ENCODE results near the gene PMEL.
A peak's percentile ranks its signal among the peaks of the same experiment; 100 is the strongest.
"Not testable (repeated sequence)": the region's sequence is repeated elsewhere in the genome, so short reads cannot be mapped to it uniquely, and the experiment has no call there.

Gene PMEL

GRCh38 chr12:55983232-55983842 is 17.5 kb upstream of the PMEL start:
- DNase-seq (ENCODE audit: low read depth in 1 of 2, low spot score in 1 of 2) = no peak

- no peak for DNase-seq (ENCODE audit: low read depth in 1 of 2, low spot score in 1 of 2)
Measured at GRCh38 chr12:55982319-55982936, 16.6 kb upstream of the PMEL start.

DNA sequence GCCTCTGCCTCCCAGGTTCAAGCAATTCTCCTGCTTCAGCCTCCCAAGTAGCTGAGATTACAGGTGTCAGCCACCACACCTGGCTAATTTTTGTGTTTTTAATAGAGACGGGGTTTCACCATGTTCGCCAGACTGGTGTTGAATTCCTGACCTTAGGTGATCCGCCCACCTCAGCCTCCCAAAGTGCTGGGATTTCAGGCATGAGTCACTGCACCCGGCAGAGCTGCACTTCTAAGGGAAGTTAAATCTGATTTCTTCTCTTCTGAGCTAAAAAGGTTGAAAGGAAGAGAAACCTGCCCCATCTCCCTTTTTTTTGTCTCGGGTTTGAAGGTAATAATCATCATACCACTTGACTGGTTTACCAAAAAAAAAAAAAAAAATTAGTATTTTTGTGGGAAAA is 16.0 kb upstream of the PMEL start:
- not testable (repeated sequence) for DNase-seq (ENCODE audit: low read depth in 1 of 2, low spot score in 1 of 2)

- no peak for DNase-seq (ENCODE audit: low read depth in 1 of 2, low spot score in 1 of 2)
Measured at GRCh38 chr12:55979069-55979468, 13.2 kb upstream of the PMEL start.

DNA sequence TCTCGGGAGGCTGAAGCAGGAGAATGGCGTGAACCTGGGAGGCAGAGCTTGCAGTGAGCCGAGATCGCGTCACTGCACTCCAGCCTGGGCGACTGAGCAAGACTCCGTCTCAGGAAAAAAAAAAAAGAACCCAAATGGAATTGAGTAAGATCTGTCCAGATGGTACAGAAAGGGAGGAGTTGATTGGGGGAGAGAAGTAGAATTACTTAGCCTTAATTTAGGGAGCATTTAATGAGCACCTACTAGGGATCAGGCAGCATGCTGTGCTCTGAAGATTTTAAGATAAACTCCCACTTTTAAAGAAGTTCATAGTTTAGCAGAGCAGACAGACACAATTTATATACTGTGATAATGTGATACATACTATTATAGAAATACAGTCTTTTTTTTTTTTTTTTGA is 12.6 kb upstream of the PMEL start:
- no peak for DNase-seq (ENCODE audit: low read depth in 1 of 2, low spot score in 1 of 2)

DNA sequence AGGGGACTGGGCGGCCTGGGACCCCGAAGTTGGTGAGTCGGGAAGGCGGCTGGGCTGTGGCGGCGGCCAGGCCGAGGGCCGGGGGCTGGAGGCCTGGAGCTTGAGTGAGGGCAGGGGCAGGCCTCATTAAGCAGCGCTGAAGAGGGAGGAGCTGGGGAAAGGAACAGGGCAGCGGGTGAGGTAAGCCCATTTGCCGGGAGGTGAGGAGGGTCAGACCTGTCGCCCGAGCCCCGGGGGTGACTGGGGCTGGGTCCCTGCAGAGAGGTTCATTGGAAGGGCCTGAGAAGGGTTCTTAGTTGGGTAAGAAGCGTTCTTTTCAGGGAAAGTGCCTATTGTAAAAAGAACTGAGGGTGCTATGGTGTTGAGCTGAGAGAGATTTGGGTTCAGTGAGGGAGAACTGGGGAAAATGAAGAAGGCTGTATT is 8.5 kb upstream of the PMEL start:
- DNase-seq (ENCODE audit: low read depth in 1 of 2, low spot score in 1 of 2) = no peak

DNA sequence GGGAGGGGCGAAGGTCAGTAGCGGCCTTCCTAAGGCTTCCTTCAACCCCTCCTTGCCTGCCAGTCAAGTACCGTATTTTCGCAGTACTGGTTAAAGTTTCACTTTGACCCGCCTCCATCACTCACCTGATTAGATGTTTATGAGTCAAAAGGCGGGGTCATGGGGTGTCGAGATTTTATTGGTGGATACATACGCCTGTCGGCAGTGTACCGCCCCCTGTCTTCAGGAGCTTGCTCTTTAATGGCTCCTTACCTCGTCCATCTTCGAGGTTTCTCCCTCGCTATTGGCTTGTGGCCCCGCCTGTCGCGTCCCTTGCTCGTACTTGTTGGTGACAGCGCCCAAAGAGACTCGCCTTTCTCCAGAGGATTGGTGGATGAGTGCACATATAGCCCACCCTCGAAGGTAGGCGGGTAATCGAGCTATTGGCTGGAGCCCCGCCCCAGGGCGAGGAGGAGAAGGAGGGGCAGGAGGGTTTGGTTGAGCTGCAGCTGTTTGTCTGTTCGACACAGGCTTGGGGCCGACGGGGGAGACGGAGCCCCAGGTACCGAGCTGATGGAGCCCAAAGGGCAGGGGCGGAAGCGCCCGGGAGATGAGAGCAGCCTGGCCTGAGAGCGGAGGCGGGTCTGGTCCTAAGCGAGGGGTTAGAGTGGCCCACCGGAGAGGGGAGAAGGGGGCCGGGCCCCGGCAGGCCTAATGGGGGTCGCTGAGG is 7.9 kb upstream of the PMEL start, which contains the start of gene RAB5B:
RAB5B (plus strand) TSS at position 480 of the 709 bp plus-strand sequence. CDS start 12,883 bp downstream, outside the sequence.
- peak; percentile 85 to 96 for DNase-seq (ENCODE audit: low read depth in 1 of 2, low spot score in 1 of 2)

- DNase-seq (ENCODE audit: low read depth in 1 of 2, low spot score in 1 of 2) = no peak
Measured at GRCh38 chr12:55972911-55973598, 7.2 kb upstream of the PMEL start.

DNA sequence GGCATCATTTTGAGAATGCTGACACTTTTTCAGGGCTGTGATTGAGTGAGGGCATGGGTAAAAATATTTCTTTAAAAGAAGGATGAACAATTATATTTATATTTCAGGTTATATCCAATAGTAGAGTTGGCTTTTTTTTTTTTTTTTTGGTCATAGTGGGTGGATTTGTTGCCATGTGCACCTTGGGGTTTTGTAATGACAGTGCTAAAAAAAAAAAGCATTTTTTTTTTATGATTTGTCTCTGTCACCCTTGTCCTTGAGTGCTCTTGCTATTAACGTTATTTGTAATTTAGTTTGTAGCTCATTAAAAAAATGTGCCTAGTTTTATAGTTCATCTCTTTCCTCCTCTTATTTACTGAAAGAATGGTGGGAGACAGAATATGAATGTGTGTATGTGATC is 6.6 kb upstream of the PMEL start:
- DNase-seq (ENCODE audit: low read depth in 1 of 2, low spot score in 1 of 2) = no peak

DNA sequence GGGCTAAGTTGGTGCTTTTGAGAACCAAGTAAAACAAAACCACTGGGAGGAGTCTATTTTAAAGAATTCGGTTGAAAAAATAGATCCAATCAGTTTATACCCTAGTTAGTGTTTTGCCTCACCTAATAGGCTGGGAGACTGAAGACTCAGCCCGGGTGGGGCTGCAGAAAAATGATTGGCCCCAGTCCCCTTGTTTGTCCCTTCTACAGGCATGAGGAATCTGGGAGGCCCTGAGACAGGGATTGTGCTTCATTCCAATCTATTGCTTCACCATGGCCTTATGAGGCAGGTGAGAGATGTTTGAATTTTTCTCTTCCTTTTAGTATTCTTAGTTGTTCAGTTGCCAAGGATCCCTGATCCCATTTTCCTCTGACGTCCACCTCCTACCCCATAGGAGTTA is 6.2 kb upstream of the PMEL start:
- DNase-seq (ENCODE audit: low read depth in 1 of 2, low spot score in 1 of 2) = no peak

DNA sequence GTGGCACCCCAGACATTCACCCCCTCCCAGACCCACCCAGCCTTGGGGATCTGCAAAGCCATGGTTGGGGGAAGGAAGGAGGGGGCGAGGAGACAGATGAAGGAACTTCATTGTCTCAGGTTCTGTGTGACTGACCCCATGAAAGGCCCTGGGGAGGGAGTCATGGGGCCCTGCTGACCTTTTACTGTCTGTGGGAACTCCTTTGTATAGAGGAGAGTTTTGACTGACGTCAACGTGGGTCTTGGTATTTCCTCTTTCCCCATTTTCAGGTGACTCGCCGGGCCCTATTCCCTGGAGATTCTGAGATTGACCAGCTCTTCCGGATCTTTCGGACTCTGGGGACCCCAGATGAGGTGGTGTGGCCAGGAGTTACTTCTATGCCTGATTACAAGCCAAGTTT is 4.9 kb upstream of the PMEL start:
- DNase-seq (ENCODE audit: low read depth in 1 of 2, low spot score in 1 of 2) = no peak

GRCh38 chr12:55969356-55969755 is 3.5 kb upstream of the PMEL start:
- no peak for DNase-seq (ENCODE audit: low read depth in 1 of 2, low spot score in 1 of 2)

DNA sequence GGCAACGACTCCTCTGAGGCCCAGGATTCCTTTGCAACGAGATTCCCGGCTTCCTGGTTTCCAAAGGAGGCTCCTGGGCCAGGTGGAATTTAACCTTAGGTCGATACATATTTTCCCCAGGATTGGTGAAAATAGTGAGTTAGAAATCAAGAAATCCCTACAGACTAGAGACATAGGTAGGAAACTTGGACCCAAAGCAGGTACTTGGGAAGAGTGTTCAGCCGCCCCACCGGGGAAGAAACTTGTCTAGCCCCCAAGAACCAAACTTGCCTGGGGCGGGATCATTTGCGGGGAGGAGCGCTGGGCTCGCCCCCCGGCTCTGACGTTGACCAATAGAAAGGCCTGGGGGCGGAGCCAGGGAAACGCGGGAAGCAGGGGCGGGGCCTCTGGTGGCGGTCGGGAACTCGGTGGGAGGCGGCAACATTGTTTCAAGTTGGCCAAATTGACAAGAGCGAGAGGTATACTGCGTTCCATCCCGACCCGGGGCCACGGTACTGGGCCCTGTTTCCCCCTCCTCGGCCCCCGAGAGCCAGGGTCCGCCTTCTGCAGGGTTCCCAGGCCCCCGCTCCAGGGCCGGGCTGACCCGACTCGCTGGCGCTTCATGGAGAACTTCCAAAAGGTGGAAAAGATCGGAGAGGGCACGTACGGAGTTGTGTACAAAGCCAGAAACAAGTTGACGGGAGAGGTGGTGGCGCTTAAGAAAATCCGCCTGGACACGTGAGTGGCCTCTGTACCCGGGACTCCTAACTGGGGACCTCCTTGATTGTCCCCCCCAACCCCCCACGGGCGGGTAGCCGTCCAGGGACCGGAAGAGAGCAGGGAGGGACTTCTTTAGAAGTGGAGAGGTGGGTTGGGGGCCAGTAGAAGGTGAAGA is 803 bp upstream of the PMEL start, which contains the start of gene CDK2:
CDK2 (plus strand) TSS at position 423 of the 874 bp plus-strand sequence; CDS start at position 602, 179 bp downstream.
- DNase-seq (ENCODE audit: low read depth in 1 of 2, low spot score in 1 of 2) = peak; percentile 72 to 86

GRCh38 chr12:55965240-55965639 is 602 bp downstream of the PMEL start:
- DNase-seq (ENCODE audit: low read depth in 1 of 2, low spot score in 1 of 2) = no peak

DNA sequence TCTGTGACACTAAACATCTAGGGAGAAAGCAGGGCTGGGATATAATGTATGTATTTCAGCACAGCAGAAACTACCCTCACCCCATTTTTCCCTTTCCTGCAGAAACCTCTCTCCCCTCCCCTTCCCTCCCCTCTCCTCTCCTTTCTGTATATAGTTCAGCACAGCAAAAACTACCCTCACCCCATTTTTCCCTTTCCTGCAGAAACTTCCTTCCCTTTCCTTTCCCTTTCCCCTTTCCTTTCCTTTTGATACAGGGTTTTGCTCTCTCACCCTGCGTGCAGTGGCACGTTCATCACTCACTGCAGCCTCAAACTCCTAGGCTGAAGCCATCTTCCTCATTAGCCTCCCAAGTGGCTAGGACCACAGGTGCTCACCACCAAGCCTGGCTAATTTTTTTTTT is 2.1 kb downstream of the PMEL start:
- DNase-seq (ENCODE audit: low read depth in 1 of 2, low spot score in 1 of 2) = no peak

- no peak for DNase-seq (ENCODE audit: low read depth in 1 of 2, low spot score in 1 of 2)
Measured at GRCh38 chr12:55957106-55957859, 8.6 kb downstream of the PMEL start.

GRCh38 chr12:55955800-55956508 is 9.9 kb downstream of the PMEL start:
- DNase-seq (ENCODE audit: low read depth in 1 of 2, low spot score in 1 of 2) = peak in 1 of 2 donors; percentile 35

DNA sequence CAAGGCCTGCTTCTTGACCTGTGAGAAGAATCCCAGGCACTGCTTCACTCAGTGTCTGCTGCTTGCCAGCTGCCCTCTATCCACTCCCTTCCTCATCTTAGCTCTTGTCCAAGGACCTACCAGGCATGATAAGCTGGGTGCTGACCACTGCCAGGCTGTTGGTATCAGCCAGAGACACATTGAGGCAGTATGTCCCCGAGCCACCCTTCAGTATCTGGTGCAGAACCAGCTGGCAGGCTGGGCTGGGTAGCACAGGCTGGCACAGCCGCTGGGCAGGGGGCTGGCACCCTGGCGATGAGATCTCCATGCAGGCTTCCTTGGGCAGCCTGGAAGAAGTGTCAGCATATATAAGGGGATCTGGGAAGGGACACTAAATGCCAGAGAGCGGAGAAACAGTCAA is 10.5 kb downstream of the PMEL start:
- no peak for DNase-seq (ENCODE audit: low read depth in 1 of 2, low spot score in 1 of 2)

DNA sequence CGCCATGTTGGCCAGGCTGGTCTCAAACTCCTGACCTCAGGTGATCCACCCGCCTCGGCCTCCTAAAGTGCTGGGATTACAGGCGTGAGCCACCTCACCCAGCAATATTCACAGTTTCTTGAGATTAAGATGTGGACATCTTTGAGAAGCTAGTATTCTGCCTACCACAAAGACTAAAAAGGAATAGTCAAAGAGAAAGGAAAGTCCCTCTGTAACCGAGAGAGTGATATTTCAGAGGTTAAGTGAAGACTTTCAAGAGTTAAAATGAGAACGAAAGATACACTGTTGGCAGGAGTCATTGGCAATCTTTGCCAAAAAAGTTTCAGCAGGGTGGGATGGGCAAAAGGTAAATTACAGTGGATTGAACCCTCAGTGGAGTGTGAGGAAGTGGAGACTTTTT is 19.3 kb downstream of the PMEL start:
- no peak for DNase-seq (ENCODE audit: low read depth in 1 of 2, low spot score in 1 of 2)
